Skeletal muscle cell (primary cell): ENCODE results near the gene SPDYA.
A peak's percentile ranks its signal among the peaks of the same experiment; 100 is the strongest.

ENCODE experiments used
- DNase-seq: peaks from one replicate; pipeline ENCODE4 v3.0.0-alpha.2; 2010; ENCODE audit warnings: low read depth
- H3K4me3 ChIP-seq: 2 replicates; pipeline ENCODE4 v1.5.1; 2011; ENCODE audit warnings: low read depth, mild to moderate bottlenecking, control low read depth, low read length, moderate library complexity

SPDYA gene

DNA sequence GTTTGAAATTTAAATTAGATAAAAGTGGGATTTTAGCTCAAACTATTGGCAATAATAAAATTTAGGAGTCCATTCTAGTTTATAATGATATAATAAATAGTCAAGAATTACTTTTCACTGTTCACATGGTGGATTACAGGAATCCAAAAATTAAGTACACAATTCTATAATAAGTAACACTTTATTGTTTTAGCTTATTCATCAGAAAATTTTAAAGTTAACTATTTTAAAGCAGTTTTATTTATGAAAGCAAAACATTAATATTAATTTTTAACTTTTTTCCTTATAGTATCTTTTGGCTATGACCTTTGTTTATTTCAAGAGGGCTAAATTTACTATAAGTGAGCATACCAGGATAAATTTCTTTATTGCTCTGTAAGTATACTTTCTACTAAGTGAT lies 11.4 kb downstream of the SPDYA start:
- H3K4me3 ChIP-seq = no peak overlapping the region
- DNase-seq = no peak

- no peak for DNase-seq
These were observed 13.6 kb downstream of the SPDYA start for GRCh38 chr2:28824207-28824606.

GRCh38 chr2:28824870-28825269 lies 14.2 kb downstream of the SPDYA start:
- H3K4me3 ChIP-seq = no peak overlapping the region
- DNase-seq = no peak

More at GRCh38 chr2:28824207-28824606, 13.6 kb downstream of the SPDYA start:
- no peak overlapping the region for H3K4me3 ChIP-seq

DNA sequence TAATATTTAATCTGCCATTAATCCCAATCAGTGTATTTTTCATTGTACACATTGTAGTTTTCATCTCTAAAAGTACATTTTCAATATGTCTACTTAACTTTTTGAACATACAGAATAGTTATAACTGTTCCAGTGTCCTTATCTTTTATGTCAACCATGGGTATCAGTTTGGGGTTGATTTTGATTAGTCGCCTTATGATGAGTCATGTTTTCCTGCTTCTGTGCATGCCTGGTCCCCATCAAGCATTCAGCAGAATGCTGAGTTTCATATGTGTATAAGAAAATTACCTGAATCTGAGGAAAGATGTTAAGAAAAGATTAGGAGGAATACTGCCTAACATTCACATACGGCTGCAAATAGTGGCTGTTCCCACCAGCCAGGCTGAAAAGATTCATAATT lies 17.7 kb downstream of the SPDYA start:
- no peak for DNase-seq
- H3K4me3 ChIP-seq = no peak overlapping the region

- DNase-seq = no peak
- no peak overlapping the region for H3K4me3 ChIP-seq
These were observed 23.3 kb downstream of the SPDYA start for GRCh38 chr2:28833740-28834470.

DNA sequence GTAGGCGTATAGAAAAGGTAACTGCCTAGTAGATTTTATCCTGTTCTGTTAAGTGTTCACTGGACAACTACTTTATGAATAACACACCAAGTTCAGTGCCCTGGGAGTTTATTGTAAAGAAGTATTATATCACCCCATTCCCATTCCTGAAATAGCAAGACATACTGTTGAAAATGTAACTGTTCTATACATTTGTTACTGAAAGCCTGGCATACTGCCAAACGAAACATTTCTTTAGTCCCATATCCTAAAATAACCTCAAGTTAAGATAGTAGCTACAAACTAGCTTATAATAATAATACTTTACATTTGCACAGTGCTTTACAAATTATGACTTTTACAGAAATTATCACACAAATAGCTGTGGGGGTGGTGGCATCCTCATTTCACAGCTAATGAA lies 25.1 kb downstream of the SPDYA start:
- H3K4me3 ChIP-seq = no peak overlapping the region
- DNase-seq = no peak

DNA sequence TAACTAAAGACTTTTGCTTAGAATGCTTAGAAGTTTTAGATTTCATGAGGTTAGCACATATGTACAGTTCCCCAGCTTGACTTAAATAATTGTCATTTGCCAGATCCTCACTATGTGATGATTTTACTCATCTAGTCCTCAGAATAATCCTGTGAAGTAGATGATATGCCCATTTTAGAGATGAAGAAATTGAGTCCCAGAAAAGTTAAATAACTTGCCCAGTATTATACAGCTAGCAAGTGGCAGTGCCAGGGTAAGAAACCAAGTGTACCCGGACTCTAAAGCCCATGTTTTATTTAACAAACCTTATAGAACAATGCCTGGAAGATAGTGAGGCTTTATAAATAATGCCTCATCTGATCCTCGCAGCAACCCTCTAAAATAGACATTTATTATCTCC lies 28.3 kb downstream of the SPDYA start:
- DNase-seq = no peak

GRCh38 chr2:28842042-28842441 lies 31.4 kb downstream of the SPDYA start:
- H3K4me3 ChIP-seq = no peak overlapping the region
- no peak for DNase-seq

More for the DNA sequence above, 28.3 kb downstream of the SPDYA start:
- H3K4me3 ChIP-seq = no peak overlapping the region

GRCh38 chr2:28855193-28855592 lies 44.6 kb downstream of the SPDYA start:
- H3K4me3 ChIP-seq = no peak overlapping the region
- no peak for DNase-seq

DNA sequence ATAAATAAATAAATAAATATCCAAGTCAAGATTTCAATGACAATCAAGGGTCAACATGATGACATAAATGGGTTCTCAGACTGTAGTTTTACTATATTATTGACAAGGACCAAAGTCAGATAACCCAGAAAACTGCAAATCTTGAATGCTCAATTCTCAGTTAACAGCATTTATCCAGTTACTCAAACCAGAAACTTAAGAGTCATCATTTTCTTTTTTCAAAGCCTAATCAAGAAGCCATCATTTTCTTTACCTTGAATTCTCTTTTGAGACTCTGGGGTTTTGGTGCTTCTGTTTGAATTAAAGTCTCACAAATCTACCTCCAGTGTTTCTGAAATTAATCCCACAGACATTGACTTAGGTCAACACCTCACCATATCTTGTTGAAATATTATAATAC lies 45.3 kb downstream of the SPDYA start:
- DNase-seq = no peak
- H3K4me3 ChIP-seq = no peak overlapping the region

GRCh38 chr2:28868611-28869010 lies 58.0 kb downstream of the SPDYA start:
- peak overlapping the region; percentile 16 for H3K4me3 ChIP-seq
- DNase-seq = no peak

DNA sequence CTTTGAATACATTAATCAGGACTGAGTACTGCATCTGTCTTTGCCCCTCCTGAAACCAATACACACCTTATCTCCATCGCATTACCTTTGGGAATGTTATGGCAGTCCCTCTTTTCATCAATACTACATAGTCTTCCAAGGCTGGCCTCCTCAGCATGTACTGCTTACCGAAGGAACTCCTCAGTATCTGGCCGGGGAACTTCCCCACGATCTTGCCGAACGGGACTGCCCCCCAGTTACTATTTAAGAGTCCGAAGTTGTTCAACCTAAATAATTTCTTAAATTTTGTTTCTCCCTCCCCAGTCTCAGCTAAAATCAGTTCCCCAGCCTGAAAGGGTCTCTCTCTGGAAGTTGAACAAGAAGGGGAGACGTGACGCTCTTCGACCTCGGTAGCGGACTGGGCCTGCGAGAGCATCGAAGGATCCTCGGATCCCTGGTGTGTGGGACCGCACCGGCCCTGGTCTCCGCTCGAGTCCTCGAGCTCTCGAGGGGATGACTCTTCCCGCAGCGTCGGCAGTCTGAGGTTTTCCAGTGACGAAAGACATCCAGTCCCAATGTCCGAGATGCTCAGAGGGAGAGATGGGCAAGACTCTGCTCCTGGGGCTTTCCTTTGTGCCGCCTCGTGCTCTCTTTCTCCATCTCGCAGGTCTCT lies 59.0 kb downstream of the SPDYA start:
- no peak for DNase-seq
- H3K4me3 ChIP-seq = peak overlapping the region; percentile 72

- DNase-seq = peak; percentile 87
- H3K4me3 ChIP-seq = peak within 1 kb of the TSS; percentile 72
These were observed 59.7 kb downstream of the SPDYA start, which contains the start of gene TRMT61B for GRCh38 chr2:28870146-28870891. TSS of gene TRMT61B (minus strand) at chr2:28870309. CDS start at chr2:28870277, 32 bp downstream.

- H3K4me3 ChIP-seq = no peak overlapping the region
- no peak for DNase-seq
These were observed 61.0 kb downstream of the SPDYA start for GRCh38 chr2:28871620-28872019.

GRCh38 chr2:28880193-28880592 lies 69.6 kb downstream of the SPDYA start:
- DNase-seq = no peak
- H3K4me3 ChIP-seq = no peak overlapping the region

- no peak overlapping the region for H3K4me3 ChIP-seq
- DNase-seq = no peak
These were observed 82.9 kb downstream of the SPDYA start for GRCh38 chr2:28893488-28893887.

DNA sequence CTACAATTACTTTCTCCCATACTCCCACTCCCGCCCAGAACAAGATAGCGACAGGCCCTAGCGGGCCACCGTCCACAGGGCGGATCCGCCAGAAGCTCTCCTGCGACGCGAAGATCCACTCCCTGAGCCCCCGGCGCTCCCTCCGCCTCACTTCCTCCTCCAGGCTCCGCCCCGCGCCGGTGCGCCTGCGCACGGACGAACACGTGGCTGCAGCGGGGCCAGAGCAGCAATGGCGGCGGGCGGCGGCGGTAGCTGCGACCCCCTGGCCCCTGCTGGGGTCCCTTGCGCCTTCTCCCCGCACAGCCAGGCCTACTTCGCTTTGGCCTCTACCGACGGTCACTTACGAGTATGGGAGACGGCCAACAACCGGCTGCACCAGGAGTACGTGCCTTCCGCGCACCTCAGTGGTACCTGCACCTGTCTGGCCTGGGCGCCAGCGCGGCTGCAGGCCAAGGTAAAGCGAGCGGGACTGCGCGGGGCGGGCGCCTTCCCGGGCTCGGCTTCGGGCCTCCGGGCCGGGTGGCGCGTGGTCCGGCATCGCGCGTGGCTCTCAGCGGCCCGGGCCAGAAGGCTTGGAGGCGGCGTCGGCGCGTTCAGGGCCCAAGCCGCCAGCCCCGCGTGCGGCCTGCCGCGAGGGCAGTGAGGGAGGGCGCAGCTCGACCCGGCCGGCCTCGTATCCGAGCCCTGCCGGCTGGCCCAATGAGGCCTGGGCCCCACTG lies 84.0 kb downstream of the SPDYA start, which contains the start of gene WDR43:
WDR43 (plus strand) TSS at position 198 of the 719 bp plus-strand sequence; CDS start at position 230, 32 bp downstream.
- H3K4me3 ChIP-seq = peak within 1 kb of the TSS; percentile 88
- peak; percentile 97 for DNase-seq

DNA sequence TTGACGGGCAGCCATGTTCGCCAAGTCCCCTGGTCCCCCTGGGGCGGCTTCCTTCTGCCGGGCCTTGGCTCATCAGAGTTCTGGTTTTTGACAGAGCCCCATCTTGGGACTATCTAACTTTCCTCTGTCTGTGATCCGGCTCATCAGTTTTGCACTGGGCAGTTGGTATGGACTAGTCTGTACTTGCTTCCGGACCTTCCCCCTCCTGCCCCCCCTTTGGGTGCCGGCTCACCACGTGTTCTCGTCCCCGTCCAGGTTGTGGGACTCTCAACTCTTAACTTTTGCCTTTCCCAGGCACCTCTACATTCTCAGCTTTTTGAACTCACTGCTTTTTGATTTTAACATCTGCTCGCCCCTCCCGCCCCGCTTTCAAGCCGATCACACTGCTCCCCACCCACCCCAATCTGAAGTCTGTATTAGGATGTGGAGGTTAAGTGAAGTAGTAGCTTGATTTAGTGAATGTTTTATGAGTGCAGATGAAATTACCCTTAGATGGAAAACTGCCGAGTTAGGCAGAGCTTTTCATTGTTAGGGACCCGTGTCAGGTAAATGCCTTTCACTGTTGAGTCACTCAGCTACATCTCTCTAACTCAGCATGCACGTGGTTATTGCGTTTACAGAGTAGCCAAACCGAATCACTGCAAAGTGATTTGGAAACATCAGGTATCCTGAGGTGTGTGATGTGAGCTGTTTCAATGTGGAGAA lies 84.7 kb downstream of the SPDYA start:
- no peak for DNase-seq
- H3K4me3 ChIP-seq = peak overlapping the region; percentile 88

DNA sequence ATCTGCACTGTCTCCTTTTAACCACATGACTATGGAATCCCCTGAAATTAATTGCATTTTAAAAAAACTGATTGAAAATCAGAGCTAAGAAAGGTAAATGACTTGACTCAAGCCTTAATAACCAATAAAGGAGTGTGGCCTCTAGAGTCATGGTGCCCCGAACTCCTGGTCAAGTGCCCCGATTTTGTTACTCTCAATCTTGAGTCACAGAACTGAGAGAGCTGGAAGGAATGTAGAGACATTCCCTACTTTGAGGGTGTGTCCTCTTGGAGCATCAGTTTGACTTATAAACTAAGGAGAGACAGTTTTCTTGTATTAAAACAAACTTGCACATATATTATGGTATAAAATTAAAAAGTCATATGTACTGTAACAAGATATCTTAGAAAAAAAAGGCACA lies 86.3 kb downstream of the SPDYA start:
- DNase-seq = no peak
- no peak overlapping the region for H3K4me3 ChIP-seq
